H9 (cell line): Measurements from ENCODE around the gene CA12. TPM values are rescaled to one million over a fixed set of nuclear protein-coding genes. Genes with fewer than 3 reads are reported as not detected.

ENCODE experiments used
- DNase-seq: peaks from one replicate; pipeline ENCODE4 v3.0.0-alpha.2; 2017
- H2AFZ ChIP-seq: one replicate; pipeline ENCODE4 v1.6.1; 2013; ENCODE audit warnings: mild to moderate bottlenecking, low read length, control low read depth, moderate library complexity
- H2AK5ac ChIP-seq: 2 replicates; pipeline ENCODE4 v1.6.1; 2013; ENCODE audit warnings: low read length, control low read depth, mixed read lengths; ENCODE audit not compliant: insufficient read length
- H2BK120ac ChIP-seq: one replicate; pipeline ENCODE4 v1.6.1; 2013; ENCODE audit warnings: low read depth, mild to moderate bottlenecking, low read length, control low read depth, inconsistent platforms; ENCODE audit not compliant: poor library complexity, severe bottlenecking
- H2BK12ac ChIP-seq: 2 replicates; pipeline ENCODE4 v1.6.1; 2013; ENCODE audit warnings: low read length, control low read depth, mixed read lengths, low read depth; ENCODE audit not compliant: insufficient read length
- H2BK15ac ChIP-seq: 2 replicates; pipeline ENCODE4 v1.6.1; 2013; ENCODE audit warnings: low read depth, low read length, control low read depth
- H2BK20ac ChIP-seq: one replicate; pipeline ENCODE4 v1.6.1; 2013; ENCODE audit warnings: low read depth, mild to moderate bottlenecking, low read length, control low read depth, inconsistent platforms; ENCODE audit not compliant: poor library complexity, severe bottlenecking
- H2BK5ac ChIP-seq: 2 replicates; pipeline ENCODE4 v1.6.1; 2013; ENCODE audit warnings: low read length, control low read depth, mixed read lengths; ENCODE audit not compliant: insufficient read length
- H3K14ac ChIP-seq: 2 replicates; pipeline ENCODE4 v1.6.1; 2013; ENCODE audit warnings: low read length, control low read depth; ENCODE audit not compliant: insufficient read depth
- H3K18ac ChIP-seq: 2 replicates; pipeline ENCODE4 v1.6.1; 2013; ENCODE audit warnings: low read depth, mild to moderate bottlenecking, mixed read lengths, low read length, control low read depth; ENCODE audit not compliant: insufficient read length
- H3K23ac ChIP-seq: 2 replicates; pipeline ENCODE4 v1.6.1; 2013; ENCODE audit warnings: low read length, control low read depth, mixed read lengths, low read depth; ENCODE audit not compliant: insufficient read length
- H3K23me2 ChIP-seq: 2 replicates; pipeline ENCODE4 v1.6.1; 2013; ENCODE audit warnings: low read depth, mild to moderate bottlenecking, mixed read lengths, low read length, control low read depth; ENCODE audit not compliant: insufficient read length, poor library complexity, severe bottlenecking
- H3K27ac ChIP-seq: 2 replicates; pipeline ENCODE4 v1.5.1; 2013; ENCODE audit warnings: low read length, control low read depth, mixed read lengths, low read depth; ENCODE audit not compliant: insufficient read length
- H3K27me3 ChIP-seq: 2 replicates; pipeline ENCODE4 v1.6.1; 2013; ENCODE audit warnings: low read length, control low read depth, inconsistent platforms; ENCODE audit not compliant: insufficient read depth
- H3K4ac ChIP-seq: 2 replicates; pipeline ENCODE4 v1.6.1; 2013; ENCODE audit warnings: low read depth, mild to moderate bottlenecking, control low read depth, inconsistent platforms, low read length, moderate library complexity
- H3K4me1 ChIP-seq: 2 replicates; pipeline ENCODE4 v1.6.1; 2013; ENCODE audit warnings: low read length, control low read depth, inconsistent platforms; ENCODE audit not compliant: insufficient read depth
- H3K4me2 ChIP-seq: 2 replicates; pipeline ENCODE4 v1.6.1; 2013; ENCODE audit warnings: low read length, control low read depth, mixed read lengths; ENCODE audit not compliant: insufficient read length, insufficient read depth
- H3K56ac ChIP-seq: 2 replicates; pipeline ENCODE4 v1.6.1; 2013; ENCODE audit warnings: low read depth, mild to moderate bottlenecking, mixed read lengths, low read length, control low read depth; ENCODE audit not compliant: insufficient read length
- H3K79me1 ChIP-seq: 2 replicates; pipeline ENCODE4 v1.6.1; 2013; ENCODE audit warnings: low read depth, mild to moderate bottlenecking, moderate library complexity, low read length, control low read depth, inconsistent platforms; ENCODE audit not compliant: insufficient read depth, poor library complexity, severe bottlenecking
- H3K79me2 ChIP-seq: 2 replicates; pipeline ENCODE4 v1.6.1; 2013; ENCODE audit warnings: low read length, control low read depth, inconsistent platforms; ENCODE audit not compliant: insufficient read depth
- H3K9ac ChIP-seq: 2 replicates; pipeline ENCODE4 v1.6.1; 2013; ENCODE audit warnings: low read length, control low read depth, mixed read lengths; ENCODE audit not compliant: insufficient read length; ENCODE audit errors: extremely low read depth
- H3K9me3 ChIP-seq: one replicate; pipeline ENCODE4 v1.6.1; 2013; ENCODE audit warnings: low read depth, low read length, inconsistent platforms; ENCODE audit not compliant: control insufficient read depth
- H3T11ph ChIP-seq: one replicate; pipeline ENCODE4 v1.6.1; 2013; ENCODE audit warnings: mild to moderate bottlenecking, low read length, control low read depth, inconsistent platforms
- H4K20me1 ChIP-seq: one replicate; pipeline ENCODE4 v1.6.1; 2013; ENCODE audit not compliant: control insufficient read depth, insufficient read length, insufficient read depth
- H4K5ac ChIP-seq: 2 replicates; pipeline ENCODE4 v1.6.1; 2013; ENCODE audit warnings: low read depth, mild to moderate bottlenecking, mixed read lengths, low read length, control low read depth; ENCODE audit not compliant: insufficient read length
- H4K8ac ChIP-seq: replicated peaks from 2 replicates; pipeline ENCODE4 v1.6.1; 2013; ENCODE audit warnings: low read length, control low read depth, mixed read lengths, low read depth; ENCODE audit not compliant: insufficient read length
- H4K91ac ChIP-seq: 2 replicates; pipeline ENCODE4 v1.6.1; 2013; ENCODE audit warnings: low read depth, mild to moderate bottlenecking, moderate library complexity, mixed read lengths, low read length, control low read depth; ENCODE audit not compliant: insufficient read length
- H3K27ac Mint-ChIP-seq, 3 experiments: 2 replicates in 2 of 3; 3 replicates in 1 of 3; pipeline ENCODE4 v1.8.0; 2020 to 2021; ENCODE audit warnings: mixed read lengths in 3 of 3, mild to moderate bottlenecking in 1 of 3, moderate library complexity in 1 of 3
- H3K27me3 Mint-ChIP-seq: 2 replicates; pipeline ENCODE4 v1.8.0; 2021; ENCODE audit warnings: low read depth, mild to moderate bottlenecking, moderate library complexity, mixed read lengths
- H3K36me3 Mint-ChIP-seq, 3 experiments: 2 replicates in 2 of 3; 3 replicates in 1 of 3; pipeline ENCODE4 v1.8.0; 2020 to 2021; ENCODE audit warnings: low read depth in 3 of 3, mixed read lengths in 3 of 3; ENCODE audit not compliant: insufficient read depth in 1 of 3
- H3K4me1 Mint-ChIP-seq, 2 experiments: 2 replicates each; pipeline ENCODE4 v1.8.0; 2020; ENCODE audit warnings: mixed read lengths in 2 of 2
- H3K4me3 Mint-ChIP-seq, 2 experiments: 2 replicates in 1 of 2; 3 replicates in 1 of 2; pipeline ENCODE4 v1.8.0; 2020 to 2021; ENCODE audit warnings: mild to moderate bottlenecking in 2 of 2, mixed read lengths in 2 of 2, moderate library complexity in 1 of 2
- H3K9me3 Mint-ChIP-seq, 2 experiments: 2 replicates in 1 of 2; 3 replicates in 1 of 2; pipeline ENCODE4 v1.8.0; 2020; ENCODE audit warnings: mild to moderate bottlenecking in 2 of 2, mixed read lengths in 2 of 2, moderate library complexity in 1 of 2
- CTCF ChIP-seq: fragments of 200-600 bp; sonication (generic); conservative IDR thresholded peaks from 3 replicates; pipeline ENCODE4 v1.8.0; 2021; ENCODE audit warnings: antibody characterized with exemption, mild to moderate bottlenecking
- WGBS: extraction: QIAGEN DNeasy Blood & Tissue Kit; methylation state at CpG from one replicate; pipeline ENCODE4 v1.1.7; 2013; ENCODE audit warnings: missing lambda C conversion rate, low lambda C conversion rate, mixed read lengths; ENCODE audit not compliant: insufficient read length; ENCODE audit errors: extremely low coverage; 5-methylcytosine and 5-hydroxymethylcytosine counted together
- total RNA-seq: library from RNA; stranded (reverse); gene quantifications from 2 replicates; pipeline ENCODE4 v1.2.1, GENCODE V29; 2021

The CA12 gene
- total RNA-seq, 1 experiment from 2014 or later = 0.68 TPM

DNA sequence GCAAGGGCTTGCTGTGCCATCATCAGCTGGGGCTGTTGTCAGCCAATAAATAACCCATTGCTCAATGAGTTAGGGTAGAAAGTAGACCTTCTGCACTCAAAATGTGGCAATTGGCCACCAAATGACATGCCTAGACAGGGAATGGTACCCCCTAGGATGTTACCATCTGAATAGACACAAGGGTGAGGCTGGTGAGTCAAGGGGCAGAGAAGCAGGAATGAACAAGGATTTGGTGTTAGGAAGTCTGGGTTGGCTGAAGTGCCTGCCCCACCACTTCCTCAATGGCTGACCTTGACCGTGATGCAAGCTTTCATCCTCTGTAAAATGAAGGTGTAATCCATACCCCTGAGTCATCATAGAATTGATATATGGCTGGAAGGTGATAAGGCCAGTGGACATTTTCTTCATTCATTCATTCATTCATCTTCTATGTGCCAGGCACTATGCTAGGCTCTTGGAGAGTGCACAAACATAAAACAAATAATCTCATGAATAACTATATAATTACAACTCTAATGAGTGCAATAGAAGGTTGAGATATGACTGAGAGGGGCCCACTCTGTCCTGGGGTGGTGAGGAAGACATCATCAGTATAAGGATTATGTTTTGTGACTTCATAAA is 4.4 kb upstream of the CA12 start:
- Mint-ChIP-seq H3K27ac (no peak overlapping the region), H3K4me3 (no peak overlapping the region), H3K9me3 (no peaks in the 10 kb centered on the region), H3K27me3 (peaks cover 65% of the 10 kb centered on the region), H3K36me3 (no peaks in the 10 kb centered on the region), H3K4me1 (peaks cover 14 to 17% of the 10 kb centered on the region in 2 experiments)
- Histone ChIP-seq H3T11ph (no peak overlapping the region), H2BK20ac (no peak overlapping the region), H3K4me1 (no peaks in the 10 kb centered on the region; the same call in 1 of the 2 replicates), H2BK12ac (no peak overlapping the region), H3K14ac (no peak overlapping the region), H2AFZ (no peak overlapping the region), H3K9me3 (no peaks in the 10 kb centered on the region), H4K5ac (no peak overlapping the region), H3K27ac (no peak overlapping the region), H2BK120ac (no peak overlapping the region), H4K20me1 (no peaks in the 10 kb centered on the region), H3K18ac (no peak overlapping the region), H2AK5ac (no peak overlapping the region), H3K79me1 (no peaks in the 10 kb centered on the region), H3K4ac (no peak overlapping the region), H3K4me2 (no peak overlapping the region), H2BK5ac (no peak overlapping the region), H3K23me2 (peaks cover 11% of the 10 kb centered on the region), H4K8ac (no peak overlapping the region), H4K91ac (no peak overlapping the region), H3K23ac (no peak overlapping the region), H3K56ac (no peak overlapping the region), H3K27me3 (peaks cover 4% of the 10 kb centered on the region; the same call in 1 of the 2 replicates), H2BK15ac (no peak overlapping the region), H3K9ac (no peak overlapping the region), H3K79me2 (no peaks in the 10 kb centered on the region)
- TF ChIP-seq CTCF = no peak
- whole genome bisulfite sequencing = no CpG with 5 or more reads among the region's 1 CpG
- DNase-seq = no peak
